22Rv1 (cell line): ENCODE data around the gene ZNF787.

Source experiments
- ZFX ChIP-seq: fragments of 450-650 bp; IDR thresholded peaks from 2 replicates; pipeline ENCODE4 v1.6.1; 2017; ENCODE audit warnings: antibody characterized with exemption, borderline replicate concordance
- TF ChIP-seq, protein P1 (sequence below): fragments of 450-650 bp; IDR thresholded peaks from 2 replicates; pipeline ENCODE4 v1.5.1; 2017; ENCODE audit warnings: mild to moderate bottlenecking

- TF ChIP-seq, protein P1, sequence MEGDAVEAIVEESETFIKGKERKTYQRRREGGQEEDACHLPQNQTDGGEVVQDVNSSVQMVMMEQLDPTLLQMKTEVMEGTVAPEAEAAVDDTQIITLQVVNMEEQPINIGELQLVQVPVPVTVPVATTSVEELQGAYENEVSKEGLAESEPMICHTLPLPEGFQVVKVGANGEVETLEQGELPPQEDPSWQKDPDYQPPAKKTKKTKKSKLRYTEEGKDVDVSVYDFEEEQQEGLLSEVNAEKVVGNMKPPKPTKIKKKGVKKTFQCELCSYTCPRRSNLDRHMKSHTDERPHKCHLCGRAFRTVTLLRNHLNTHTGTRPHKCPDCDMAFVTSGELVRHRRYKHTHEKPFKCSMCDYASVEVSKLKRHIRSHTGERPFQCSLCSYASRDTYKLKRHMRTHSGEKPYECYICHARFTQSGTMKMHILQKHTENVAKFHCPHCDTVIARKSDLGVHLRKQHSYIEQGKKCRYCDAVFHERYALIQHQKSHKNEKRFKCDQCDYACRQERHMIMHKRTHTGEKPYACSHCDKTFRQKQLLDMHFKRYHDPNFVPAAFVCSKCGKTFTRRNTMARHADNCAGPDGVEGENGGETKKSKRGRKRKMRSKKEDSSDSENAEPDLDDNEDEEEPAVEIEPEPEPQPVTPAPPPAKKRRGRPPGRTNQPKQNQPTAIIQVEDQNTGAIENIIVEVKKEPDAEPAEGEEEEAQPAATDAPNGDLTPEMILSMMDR = no peak
- TF ChIP-seq ZFX = no peak
Observed at GRCh38 chr19:56053596-56053995, 67.5 kb downstream of the ZNF787 start.
